T-helper 9 cell (primary cell): ENCODE data around the gene SENP3.
A peak's percentile ranks its signal among the peaks of the same experiment; 100 is the strongest.

ENCODE experiments used
- DNase-seq: peaks from one replicate; pipeline ENCODE4 v3.0.0-alpha.2; 2020
- total RNA-seq, 2 donors: gene quantifications; one replicate each; lab custom pipeline; 2026; lab: John Stamatoyannopoulos, UW

The SENP3 gene
- 12.1 to 13.1 reads per million in 2 donors for total RNA-seq

DNA sequence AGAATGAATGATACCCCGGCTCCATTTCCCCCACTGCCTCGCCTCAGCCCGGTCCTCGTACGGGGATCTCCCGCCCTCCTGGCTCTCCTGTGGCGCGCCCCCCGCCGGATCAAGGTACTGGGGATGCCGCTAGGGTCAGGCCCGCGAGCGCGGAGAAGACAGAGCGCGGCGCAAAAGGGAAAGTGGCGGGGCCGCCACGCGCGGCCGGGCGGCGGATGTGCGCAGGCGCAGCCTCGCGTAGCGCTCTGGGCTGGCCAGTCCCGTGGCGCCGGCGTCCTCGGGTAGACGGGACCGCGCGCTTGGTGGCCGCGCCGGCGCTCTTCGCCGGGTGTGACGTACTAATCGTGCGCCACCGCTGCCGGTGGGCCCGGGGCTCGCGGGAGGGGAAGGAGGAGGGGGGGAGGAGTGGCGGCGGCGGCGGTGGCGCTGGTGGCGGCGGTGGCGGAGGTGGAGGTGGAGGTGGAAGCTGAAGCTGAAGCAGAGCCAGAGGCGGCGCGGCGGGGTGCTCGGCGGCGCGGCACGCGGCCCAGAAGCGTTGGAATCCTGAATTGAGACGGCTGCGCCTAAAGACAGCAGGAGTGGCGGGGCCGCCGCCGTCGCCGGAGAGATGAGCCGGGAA, at the start of gene SENP3:
Gene SENP3, plus strand, starts transcription at position 331 of the 619 bp plus-strand sequence. CDS start 1,158 bp downstream, outside the sequence.
- DNase-seq = peak; percentile 92

DNA sequence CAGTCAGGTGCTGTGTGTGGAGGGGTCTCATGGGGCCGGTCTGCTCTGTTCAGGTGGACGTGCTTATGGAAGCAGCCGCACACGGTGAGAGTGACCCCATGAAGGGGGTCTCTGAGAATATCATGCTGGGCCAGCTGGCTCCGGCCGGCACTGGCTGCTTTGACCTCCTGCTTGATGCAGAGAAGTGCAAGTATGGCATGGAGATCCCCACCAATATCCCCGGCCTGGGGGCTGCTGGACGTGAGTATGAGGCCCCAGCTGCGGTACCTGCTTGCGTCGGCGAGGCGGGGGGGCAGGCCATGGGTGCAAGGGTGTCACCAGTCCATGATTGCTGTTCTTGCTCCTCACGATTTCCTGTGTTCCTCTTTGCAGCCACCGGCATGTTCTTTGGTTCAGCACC, 49.6 kb upstream of the SENP3 start:
- DNase-seq = no peak

DNA sequence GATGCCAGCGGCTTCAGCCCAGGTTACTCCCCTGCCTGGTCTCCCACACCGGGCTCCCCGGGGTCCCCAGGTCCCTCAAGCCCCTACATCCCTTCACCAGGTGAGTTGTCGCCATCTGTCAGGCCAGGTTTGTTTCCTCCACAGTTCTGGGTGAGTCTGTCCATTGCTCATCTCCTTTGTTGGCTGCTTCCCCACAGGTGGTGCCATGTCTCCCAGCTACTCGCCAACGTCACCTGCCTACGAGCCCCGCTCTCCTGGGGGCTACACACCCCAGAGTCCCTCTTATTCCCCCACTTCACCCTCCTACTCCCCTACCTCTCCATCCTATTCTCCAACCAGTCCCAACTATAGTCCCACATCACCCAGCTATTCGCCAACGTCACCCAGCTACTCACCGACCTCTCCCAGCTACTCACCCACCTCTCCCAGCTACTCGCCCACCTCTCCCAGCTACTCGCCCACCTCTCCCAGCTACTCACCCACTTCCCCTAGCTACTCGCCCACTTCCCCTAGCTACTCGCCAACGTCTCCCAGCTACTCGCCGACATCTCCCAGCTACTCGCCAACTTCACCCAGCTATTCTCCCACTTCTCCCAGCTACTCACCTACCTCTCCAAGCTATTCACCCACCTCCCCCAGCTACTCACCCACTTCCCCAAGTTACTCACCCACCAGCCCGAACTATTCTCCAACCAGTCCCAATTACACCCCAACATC, 48.7 kb upstream of the SENP3 start:
- DNase-seq = no peak

DNA sequence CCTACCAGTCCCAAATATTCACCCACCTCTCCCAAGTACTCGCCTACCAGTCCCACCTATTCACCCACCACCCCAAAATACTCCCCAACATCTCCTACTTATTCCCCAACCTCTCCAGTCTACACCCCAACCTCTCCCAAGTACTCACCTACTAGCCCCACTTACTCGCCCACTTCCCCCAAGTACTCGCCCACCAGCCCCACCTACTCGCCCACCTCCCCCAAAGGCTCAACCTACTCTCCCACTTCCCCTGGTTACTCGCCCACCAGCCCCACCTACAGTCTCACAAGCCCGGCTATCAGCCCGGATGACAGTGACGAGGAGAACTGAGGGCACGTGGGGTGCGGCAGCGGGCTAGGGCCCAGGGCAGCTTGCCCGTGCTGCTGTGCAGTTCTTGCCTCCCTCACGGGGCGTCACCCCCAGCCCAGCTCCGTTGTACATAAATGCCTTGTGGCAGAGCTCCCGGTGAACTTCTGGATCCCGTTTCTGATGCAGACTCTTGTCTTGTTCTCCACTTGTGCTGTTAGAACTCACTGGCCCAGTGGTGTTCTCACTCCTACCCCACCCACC, 47.8 kb upstream of the SENP3 start:
- no peak for DNase-seq

DNA sequence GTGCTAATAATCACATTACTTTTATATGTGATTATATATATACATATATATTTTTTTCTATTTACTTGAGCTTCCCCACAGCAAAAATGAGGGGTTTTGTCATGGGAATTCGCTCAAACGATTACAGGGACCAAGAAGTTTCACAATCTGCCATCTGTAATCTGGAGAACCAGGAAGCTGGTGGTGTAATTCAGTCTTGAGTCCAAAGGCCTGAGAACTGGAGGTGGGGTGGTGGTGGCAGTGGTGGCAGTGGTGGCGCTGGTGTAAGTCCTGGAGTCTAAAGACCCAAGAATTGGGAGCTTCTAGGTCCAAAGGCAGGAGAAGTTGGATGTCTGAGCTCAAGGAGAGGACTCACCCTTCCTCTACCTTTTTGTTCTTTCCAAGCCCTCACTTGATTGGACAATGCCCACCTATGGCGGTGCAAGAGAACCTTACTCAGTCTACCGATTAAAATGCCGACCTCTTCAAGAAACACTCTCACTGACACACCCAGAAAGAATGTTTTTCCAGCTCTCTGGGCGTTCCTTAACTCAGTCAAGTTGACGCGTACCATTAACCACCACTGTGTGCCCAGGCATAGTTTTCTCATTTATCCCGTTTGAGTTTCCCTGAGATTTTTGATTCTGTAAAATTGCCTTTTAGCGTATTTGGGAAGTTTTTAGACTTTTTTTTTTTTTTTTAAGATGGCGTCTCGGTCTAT, 45.7 kb upstream of the SENP3 start:
- no peak for DNase-seq

DNA sequence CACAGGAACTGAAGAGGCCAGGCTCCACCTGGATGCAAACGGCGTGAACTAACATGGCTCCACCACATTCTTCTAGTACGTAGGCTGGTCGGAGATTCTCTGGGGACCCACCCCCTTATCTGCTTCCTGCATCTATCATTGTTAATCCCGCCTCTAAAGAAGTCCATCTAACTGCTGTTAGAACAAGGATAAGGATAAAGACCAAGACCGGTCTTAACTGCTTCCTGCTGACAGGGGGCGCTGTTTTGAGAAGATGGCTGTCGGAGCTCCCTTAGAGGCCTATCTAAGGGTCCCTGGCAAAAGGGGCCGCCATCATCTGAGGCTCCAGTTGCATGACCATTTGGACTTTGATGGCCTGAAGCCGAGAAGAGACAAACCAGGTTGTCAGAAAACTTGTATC, 38.7 kb upstream of the SENP3 start:
- peak; percentile 49 for DNase-seq

DNA sequence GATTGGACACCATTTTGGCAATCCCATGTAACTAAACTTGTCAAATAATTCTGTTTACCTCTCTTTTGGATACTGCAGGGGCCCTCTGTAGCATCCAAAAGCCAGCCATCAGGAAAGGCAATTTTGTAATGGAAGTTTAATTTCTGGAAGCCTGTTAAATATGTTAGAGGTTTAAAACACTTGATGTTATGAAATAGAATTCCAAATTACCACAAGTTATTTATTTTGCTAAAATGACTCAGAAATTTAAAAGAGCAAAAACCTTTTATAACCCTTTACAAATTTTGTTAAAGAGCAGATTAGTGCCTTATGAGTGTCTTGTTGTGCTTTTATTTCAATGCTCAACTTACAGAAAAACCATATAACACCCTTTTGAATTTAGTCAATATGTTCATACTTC, 32.9 kb upstream of the SENP3 start:
- no peak for DNase-seq

DNA sequence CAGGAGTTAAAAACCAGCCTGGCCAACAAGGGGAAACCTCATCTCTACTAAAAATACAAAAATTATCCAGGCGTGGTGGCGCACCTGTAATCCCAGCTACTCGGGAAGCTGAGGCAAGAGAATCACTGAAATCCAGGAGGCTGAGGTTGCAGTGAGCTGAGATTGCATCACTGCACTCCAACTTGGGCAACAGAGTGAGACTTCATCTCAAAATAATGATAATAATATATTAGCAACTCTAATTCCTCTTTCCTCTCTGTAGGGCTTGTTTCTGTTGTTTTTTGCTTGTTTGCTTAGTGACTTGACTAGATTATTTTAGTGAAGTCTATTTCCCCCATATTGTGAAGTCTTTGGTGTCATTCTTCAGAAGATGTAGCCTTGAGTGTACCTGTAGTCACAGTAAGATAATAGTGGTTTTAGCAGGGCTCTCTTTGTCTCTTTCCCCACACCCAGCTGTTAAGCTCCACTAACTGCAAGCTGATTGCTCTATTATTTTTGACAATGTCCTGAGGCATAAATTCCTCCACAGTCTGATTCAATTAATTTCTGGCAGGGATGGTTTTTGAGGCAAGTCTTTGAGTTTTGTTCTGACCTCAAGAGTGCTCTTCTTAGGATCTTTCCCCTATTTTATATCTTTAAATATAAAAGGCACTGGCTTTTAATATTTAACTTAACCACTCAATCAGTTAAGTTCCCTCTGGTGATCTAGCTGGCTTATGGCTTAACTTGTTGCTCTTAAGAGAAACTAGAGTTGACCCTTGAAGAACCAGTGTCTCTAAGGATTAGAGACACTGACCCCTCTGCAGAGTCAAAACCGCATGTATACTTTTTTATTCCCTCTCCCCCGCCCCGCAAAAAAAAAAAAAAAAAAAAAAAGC, 31.5 kb upstream of the SENP3 start:
- DNase-seq = no peak

DNA sequence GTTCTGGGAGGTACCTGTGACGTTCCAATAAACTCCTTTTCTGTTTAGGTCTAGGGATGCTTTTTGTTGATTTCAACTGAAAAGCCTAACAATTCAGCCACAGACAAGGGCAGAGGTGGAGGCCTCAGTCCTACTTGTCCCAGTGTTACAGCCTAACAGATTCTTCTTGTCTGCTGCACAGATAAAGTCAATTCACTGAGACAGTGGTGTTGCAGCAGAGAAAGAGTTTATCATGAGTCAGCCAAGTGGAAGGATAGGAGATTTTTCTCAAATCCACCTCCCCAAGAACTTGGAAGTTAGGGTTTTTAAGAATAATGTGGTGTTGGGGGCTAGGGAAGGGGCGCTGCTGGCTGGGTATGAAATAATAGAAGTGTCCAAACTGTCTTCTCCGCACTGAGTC, 23.7 kb upstream of the SENP3 start:
- DNase-seq = no peak

DNA sequence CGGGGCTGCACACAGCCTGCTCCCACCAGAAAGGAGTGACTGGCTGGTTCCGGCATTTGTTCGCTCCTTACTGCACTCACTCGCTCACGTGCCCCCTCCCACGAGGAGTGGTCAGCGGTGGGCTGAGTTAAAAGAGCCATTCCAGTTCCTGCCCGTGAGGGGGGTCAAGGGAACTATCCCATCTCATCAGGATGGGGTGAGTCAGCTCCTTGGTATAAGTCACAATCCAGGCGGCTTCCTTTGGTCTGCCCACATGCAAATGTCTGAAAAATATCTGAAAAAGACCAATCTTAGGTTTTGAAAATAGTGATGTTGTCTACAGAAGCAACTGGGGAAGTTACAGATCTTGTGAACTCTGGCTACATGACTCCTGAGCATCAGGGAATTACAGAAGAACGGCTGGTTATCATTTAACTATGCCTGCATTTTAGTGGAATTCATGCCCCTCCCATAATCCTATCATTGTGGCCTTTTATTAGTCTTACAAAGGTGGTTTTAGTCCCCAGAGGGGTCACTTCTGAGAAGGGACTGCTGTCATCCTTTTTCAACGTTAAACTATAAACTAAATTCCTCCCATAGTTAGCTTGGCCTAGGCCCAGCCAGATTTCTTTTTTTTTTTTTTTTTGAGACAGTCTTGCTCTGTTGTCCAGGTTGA, 22.7 kb upstream of the SENP3 start:
- no peak for DNase-seq

DNA sequence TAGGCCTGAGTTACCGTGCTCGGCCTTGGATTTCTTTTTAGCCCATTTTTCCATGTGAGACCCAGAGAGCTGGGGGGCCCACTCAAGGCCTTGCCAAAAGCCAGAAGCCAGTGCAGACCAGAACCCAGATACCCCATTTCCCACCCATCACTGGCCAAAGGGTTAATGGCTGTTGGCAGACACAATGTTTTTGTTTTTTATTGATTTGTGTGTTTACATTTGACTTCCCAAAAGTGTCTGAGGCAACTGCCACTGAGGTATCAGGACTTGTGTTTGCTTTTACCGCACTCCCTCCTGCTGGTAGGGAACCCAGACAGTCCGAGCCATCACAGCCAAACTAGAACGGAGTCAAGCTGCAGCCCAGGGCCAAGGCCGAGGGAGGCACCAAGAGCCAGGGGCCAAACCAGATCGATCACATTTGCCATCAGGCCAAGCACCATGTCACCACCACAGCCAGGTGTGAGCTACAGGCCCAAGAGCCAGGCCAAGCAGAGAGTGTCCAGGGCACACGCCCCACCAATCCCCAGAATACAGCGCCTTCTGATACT, 20.6 kb upstream of the SENP3 start:
- DNase-seq = no peak

DNA sequence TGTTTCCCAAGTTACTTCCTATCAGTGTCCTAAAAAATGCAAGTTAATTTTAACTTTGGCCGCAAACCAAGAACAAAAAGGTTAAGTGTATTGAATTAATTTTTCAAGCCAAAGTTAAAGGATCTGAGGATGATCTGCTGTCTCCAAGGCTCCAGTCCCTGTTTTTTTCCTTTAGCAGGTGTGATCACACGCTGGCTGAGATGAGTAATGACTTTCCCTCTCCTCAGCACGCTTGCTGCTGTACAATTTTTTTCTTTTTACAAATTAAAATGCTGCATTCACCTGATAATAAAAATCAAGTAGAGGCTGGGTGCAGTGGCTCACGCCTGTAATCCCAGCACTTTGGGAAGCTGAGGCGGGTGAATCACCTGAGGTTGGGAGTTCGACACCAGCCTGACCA, 16.8 kb upstream of the SENP3 start:
- DNase-seq = no peak

DNA sequence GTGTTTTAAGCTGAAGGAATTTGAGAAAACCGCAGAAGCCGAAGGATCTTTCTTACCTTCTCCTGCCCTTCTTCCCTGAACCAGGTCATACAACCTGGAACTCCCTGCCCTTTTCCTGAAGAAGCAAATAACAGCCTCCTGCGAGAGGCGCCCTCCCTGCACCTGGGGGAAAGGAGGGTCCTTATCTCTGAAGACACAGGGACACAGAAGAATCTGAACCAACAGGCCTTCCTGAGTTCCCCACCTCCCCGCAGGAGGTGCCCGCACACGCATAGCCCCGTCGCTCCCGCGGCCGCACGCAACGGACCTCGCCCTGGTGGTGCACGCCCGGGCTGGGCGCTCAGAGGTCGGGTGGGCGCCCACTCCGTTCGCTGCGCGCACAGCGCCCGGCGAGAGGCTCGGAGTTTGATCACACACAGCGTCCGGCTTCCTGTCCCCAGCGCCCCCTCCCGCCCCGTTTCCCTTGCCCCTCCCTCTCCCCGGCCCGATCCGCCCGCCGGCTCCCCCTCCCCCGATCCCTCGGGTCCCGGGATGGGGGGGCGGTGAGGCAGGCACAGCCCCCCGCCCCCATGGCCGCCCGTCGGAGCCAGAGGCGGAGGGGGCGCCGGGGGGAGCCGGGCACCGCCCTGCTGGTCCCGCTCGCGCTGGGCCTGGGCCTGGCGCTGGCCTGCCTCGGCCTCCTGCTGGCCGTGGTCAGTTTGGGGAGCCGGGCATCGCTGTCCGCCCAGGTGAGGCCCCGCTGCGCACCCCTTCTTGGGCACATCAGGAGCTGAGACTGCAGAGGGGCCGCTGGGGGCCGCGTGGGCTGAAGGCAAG, 12.9 kb upstream of the SENP3 start, which contains the start of gene TNFSF12:
Gene TNFSF12, plus strand, starts transcription at position 474 of the 816 bp plus-strand sequence. Its CDS starts 96 bp downstream, at position 570.
- DNase-seq = peak; percentile 53

DNA sequence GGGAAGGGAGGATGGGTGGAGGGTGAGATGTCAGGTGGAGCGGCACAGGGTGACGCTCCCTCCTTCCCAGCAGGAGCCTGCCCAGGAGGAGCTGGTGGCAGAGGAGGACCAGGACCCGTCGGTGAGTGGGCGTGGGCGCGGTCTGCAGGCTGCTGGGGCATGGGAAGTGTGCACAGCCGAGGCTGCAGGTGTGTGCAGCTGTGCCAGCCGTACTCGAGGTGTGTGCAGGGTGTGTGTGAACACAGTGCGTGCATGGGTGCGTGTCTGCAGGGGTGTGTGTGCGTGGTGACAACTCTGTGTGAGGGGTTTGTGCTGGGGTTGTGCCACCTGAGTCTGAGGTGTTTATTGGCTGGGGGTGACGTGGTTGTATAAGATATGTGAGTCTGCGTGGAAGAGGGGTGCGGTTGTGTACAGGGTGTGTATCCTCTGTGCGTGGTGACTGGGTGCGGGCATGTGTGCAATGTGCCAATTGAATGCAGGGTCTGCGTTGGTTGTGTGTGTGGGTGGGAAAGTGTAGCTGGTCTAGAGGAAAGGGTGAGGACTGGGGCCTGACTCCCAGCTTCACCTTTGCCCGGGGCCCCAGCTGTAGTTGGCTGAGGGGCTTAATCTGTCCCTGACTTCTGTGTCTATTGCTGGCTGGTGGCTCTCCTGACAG, 12.2 kb upstream of the SENP3 start:
- peak; percentile 16 for DNase-seq

DNA sequence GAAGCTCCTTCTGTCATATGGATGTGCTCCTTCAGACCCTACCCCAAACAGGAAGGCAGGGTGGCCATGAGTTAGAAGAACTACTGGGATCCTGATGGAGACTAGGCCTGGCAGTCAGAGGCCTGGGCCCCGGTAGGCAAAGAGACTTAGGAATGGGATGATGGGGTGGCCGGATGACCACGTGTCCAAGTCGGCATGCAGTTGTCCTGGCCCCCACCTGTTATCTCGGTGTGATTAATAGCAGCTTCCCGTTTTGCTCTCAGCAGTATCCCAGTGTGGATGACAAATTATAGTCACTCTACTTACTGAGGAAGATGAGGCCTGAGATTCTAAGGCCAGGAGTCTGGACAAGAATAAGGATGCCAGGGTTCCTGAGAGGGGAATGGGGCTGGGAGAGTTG, 11.4 kb upstream of the SENP3 start:
- DNase-seq = no peak

DNA sequence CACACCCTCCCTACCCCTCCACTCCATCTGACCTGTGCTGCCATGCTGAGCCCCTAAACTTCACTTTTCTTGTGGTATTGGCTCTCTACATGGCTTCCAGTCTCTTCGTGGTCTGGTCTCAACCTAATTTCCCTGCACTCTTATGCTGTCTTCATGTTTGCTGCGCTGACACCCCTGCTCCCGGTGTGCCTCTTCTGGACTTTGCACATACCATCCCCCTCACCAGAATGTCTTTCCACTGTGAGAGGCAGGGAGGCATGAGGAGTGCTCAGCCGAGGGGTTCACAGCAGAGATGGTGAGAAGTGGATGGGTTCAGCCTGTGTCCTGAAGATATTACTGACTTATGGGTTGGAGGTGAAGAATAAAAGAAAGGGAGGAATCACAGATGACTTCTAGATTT, 10.3 kb upstream of the SENP3 start:
- DNase-seq = no peak

DNA sequence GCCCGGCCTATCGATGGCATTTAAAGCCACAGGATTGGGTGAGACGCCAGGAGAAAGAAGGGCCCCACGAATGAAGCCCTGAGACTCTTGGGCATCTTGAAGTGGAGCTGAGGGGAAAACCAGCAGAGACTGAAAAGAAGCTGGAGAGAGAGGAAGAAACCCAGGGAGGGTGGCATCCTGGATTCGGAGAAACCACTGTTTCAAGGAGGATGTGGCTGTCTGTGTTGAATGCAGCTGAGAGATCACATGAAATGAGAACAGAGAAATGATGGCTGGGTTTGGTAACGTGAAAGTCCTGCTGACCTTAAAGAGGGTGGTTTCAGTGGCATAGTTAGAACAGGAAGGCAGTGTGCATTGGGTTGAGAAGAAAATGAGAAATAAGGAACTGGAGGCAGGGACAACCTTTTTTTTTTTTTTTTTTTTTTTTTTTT, 9.1 kb upstream of the SENP3 start:
- DNase-seq = no peak

DNA sequence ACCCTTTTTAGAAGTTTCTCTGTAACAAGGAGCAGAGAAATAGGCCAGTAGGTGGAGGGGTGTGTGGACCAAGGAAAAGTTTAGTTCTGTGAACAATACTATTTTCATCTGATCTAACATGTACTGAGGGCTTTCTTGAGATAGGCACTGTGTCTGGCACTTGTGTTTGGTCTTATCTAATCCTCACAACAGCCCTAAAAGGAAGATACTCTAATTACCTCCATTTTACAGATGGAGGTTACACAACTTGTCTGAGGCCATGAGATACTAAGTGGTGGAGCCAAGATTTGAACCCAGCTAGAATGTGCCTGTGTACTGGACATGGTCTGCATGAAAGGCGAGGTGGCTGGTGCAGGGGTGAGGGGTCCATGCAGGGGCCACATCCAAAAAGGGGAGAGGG, 8.4 kb upstream of the SENP3 start:
- DNase-seq = no peak

DNA sequence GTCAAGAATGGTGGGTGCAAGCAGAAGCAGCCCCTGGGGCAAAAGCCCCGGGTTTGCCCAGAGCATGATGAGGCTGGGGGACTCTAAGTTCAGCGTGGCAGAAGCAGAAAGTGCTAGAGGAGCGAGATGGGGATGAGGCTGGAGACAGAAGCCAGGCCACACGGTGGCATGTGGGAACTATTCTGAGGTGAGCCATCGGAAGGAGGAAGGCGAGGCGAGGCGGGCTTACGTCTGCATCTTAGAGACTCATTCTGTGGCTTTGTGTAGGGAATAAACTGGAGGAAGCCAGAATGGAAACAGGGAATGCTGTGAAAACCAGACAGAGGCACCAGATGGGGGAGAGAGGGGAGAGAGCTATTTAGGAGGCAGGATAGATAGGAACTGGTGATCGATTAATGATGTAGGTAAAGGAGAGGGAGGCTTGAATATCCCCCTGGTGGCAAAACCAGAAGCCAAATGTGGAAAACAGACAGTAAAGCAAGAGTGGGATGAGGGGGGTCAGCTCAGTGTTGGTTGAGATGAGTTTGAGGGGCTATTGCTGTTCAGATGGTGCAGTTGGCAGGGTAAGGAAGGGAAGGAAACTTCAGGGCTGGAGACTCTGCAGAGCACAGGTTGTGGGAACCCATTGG, 6.3 kb upstream of the SENP3 start:
- no peak for DNase-seq

DNA sequence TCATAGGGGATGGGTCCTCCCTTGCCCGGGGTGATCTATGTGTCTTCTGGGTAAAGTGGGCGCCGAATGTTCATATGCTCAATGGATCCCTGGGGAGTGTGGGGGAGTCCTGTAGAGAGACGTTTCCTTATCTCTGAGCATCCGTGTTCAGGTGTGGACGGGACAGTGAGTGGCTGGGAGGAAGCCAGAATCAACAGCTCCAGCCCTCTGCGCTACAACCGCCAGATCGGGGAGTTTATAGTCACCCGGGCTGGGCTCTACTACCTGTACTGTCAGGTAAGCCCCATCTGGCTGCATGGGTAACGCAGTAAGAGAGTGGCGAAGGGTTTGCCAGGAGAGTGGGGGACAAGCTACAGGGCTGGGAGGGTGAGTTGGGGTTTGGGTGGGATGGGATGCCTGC, 5.1 kb upstream of the SENP3 start:
- no peak for DNase-seq
